Peyer's patch (tissue), 4 donors: ENCODE data around the gene ALG9. TPM values are rescaled to one million over a fixed set of nuclear protein-coding genes. Genes with fewer than 3 reads are reported as not detected.

ENCODE experiments used
- DNase-seq, 3 donors: peaks; one replicate each; pipeline ENCODE4 v3.0.0-alpha.2; 2017 to 2019
- H3K27ac ChIP-seq, 4 donors: fragments of 200-600 bp; sonication (generic); one replicate each; pipeline ENCODE4 v1.5.1; 2016 to 2019
- H3K27me3 ChIP-seq, 2 donors: fragments of 200-600 bp; sonication (generic); one replicate each; pipeline ENCODE4 v1.5.1; 2019
- H3K36me3 ChIP-seq, 3 donors: fragments of 200-600 bp; sonication (generic); one replicate each; pipeline ENCODE4 v1.5.1; 2016 to 2019
- H3K4me1 ChIP-seq, 4 donors: fragments of 200-600 bp; sonication (generic); one replicate each; pipeline ENCODE4 v1.5.1; 2016 to 2019
- H3K4me3 ChIP-seq, 4 donors: fragments of 200-600 bp; sonication (generic); 1 replicate in 3 of 4; 2 replicates in 1 of 4; pipeline ENCODE4 v1.5.1; 2016 to 2019; ENCODE audit warnings: mild to moderate bottlenecking in 1 of 4
- H3K9me3 ChIP-seq, 4 donors: fragments of 200-600 bp; sonication (generic); one replicate each; pipeline ENCODE4 v1.5.1; 2016 to 2019; ENCODE audit warnings: mild to moderate bottlenecking in 1 of 4
- CTCF ChIP-seq, 6 experiments: fragments of 450-650 bp in 4 of 6; fragments of 200-600 bp in 2 of 6; sonication (generic) in 1 of 6; IDR thresholded peaks; one replicate each; pipeline ENCODE4 v1.5.1; 2017 to 2019; ENCODE audit warnings: antibody characterized with exemption in 6 of 6, mild to moderate bottlenecking in 3 of 6, moderate library complexity in 1 of 6
- POLR2A ChIP-seq, 2 donors: fragments of 450-650 bp; IDR thresholded peaks; one replicate each; pipeline ENCODE4 v1.5.1; 2017; ENCODE audit warnings: antibody characterized with exemption in 2 of 2, mild to moderate bottlenecking in 2 of 2, moderate library complexity in 2 of 2
- total RNA-seq, 4 donors: library from RNA; depleted of rRNA; stranded (reverse); fragments of >200 nt; gene quantifications; one replicate each; pipeline ENCODE4 v1.1.0, GENCODE V29; 2016

The ALG9 gene
- total RNA-seq, 4 donors from 2014 or later: 14.0 to 32.4 (median 31.7) TPM

GRCh38 chr11:111878385-111878848 lies 7.0 kb upstream of the ALG9 start:
- no peak for TF ChIP-seq CTCF (IDR thresholded peaks at IDR 0.05)
- TF ChIP-seq POLR2A (IDR thresholded peaks at IDR 0.05): no peak
- H3K4me3 ChIP-seq: peak overlapping the region; percentile 60 to 77 (median 68)

GRCh38 chr11:111871693-111872161 lies 346 bp upstream of the ALG9 start:
- H3K36me3 ChIP-seq: peaks cover 0 to 20% (median 0%) of the 10 kb centered on the region in 3 donors

More at GRCh38 chr11:111878385-111878848, 7.0 kb upstream of the ALG9 start:
- Histone ChIP-seq H3K9me3 (no peaks in the 10 kb centered on the region), H3K36me3 (no peaks in the 10 kb centered on the region), H3K4me1 (peaks cover 0 to 4% (median 2%) of the 10 kb centered on the region in 4 donors), H3K27ac (peak overlapping the region; percentile 89 to 97 (median 94)), H3K27me3 (no peaks in the 10 kb centered on the region)
- DNase-seq: no peak

GRCh38 chr11:111870522-111870885 lies 877 bp downstream of the ALG9 start:
- no peaks in the 10 kb centered on the region for H3K9me3 ChIP-seq
- no peaks in the 10 kb centered on the region for H3K27me3 ChIP-seq
- peak overlapping the region; percentile 84 to 93 (median 88) for H3K27ac ChIP-seq
- no peak for TF ChIP-seq CTCF (IDR thresholded peaks at IDR 0.05)
- TF ChIP-seq POLR2A (IDR thresholded peaks at IDR 0.05): no peak
- H3K36me3 ChIP-seq: peaks cover 0 to 29% (median 0%) of the 10 kb centered on the region in 3 donors
- DNase-seq: no peak
- H3K4me1 ChIP-seq: peaks cover 0 to 14% (median 0%) of the 10 kb centered on the region in 4 donors
- peak overlapping the region; percentile 67 to 100 (median 82) for H3K4me3 ChIP-seq

More at GRCh38 chr11:111871693-111872161, 346 bp upstream of the ALG9 start:
- Histone ChIP-seq H3K27me3 (no peaks in the 10 kb centered on the region), H3K9me3 (no peaks in the 10 kb centered on the region), H3K4me3 (peak overlapping the region; percentile 67 to 100 (median 82)), H3K4me1 (peaks cover 0 to 14% (median 0%) of the 10 kb centered on the region in 4 donors), H3K27ac (peak overlapping the region; percentile 84 to 93 (median 88))
- TF ChIP-seq CTCF (IDR thresholded peaks at IDR 0.05) (no peak), POLR2A (IDR thresholded peaks at IDR 0.05) (no peak)
- no peak for DNase-seq

- TF ChIP-seq CTCF (IDR thresholded peaks at IDR 0.05): no peak
- no peak for TF ChIP-seq POLR2A (IDR thresholded peaks at IDR 0.05)
- Histone ChIP-seq H3K4me3 (peak overlapping the region in 1 of 4 donors; percentile 91), H3K4me1 (peaks cover 0 to 14% (median 0%) of the 10 kb centered on the region in 4 donors), H3K27ac (peak overlapping the region in 1 of 4 donors; percentile 89), H3K36me3 (peaks cover 0 to 32% (median 0%) of the 10 kb centered on the region in 3 donors), H3K27me3 (no peaks in the 10 kb centered on the region), H3K9me3 (no peaks in the 10 kb centered on the region)
- no peak for DNase-seq
Measured at GRCh38 chr11:111870113-111870512, 1.3 kb downstream of the ALG9 start.

- Histone ChIP-seq H3K27ac (no peak overlapping the region), H3K4me1 (peaks cover 0 to 12% (median 0%) of the 10 kb centered on the region in 4 donors), H3K9me3 (no peaks in the 10 kb centered on the region), H3K27me3 (no peaks in the 10 kb centered on the region), H3K36me3 (peaks cover 0 to 56% (median 0%) of the 10 kb centered on the region in 3 donors), H3K4me3 (no peak overlapping the region)
- TF ChIP-seq POLR2A (IDR thresholded peaks at IDR 0.05) (no peak), CTCF (IDR thresholded peaks at IDR 0.05) (peak in 2 of 6 experiments; percentile 5 to 12)
- no peak for DNase-seq
Measured at GRCh38 chr11:111860257-111860656, 11.1 kb downstream of the ALG9 start.
